ENCODE data around the gene SCRN2.

Gene SCRN2

GRCh38 chr17:47813512-47814031 lies 27.5 kb downstream of the SCRN2 start:
- H3K4me3 ChIP-seq (ENCODE audit: low read length): no peak overlapping the region
- TF ChIP-seq CTCF (conservative IDR thresholded peaks at IDR 0.05; ENCODE audit: low read depth, low read length): no peak
- DNase-seq (ENCODE audit: low read depth): no peak

- no peak overlapping the region for H3K4me3 ChIP-seq (ENCODE audit: low read length)
- no peak for TF ChIP-seq CTCF (conservative IDR thresholded peaks at IDR 0.05; ENCODE audit: low read depth, low read length)
- DNase-seq (ENCODE audit: low read depth): no peak
These were observed 28.0 kb downstream of the SCRN2 start for GRCh38 chr17:47813077-47813476.

GRCh38 chr17:47812146-47812920 lies 28.7 kb downstream of the SCRN2 start:
- H3K4me3 ChIP-seq (ENCODE audit: low read length): no peak overlapping the region
- no peak for TF ChIP-seq CTCF (conservative IDR thresholded peaks at IDR 0.05; ENCODE audit: low read depth, low read length)
- no peak for DNase-seq (ENCODE audit: low read depth)

GRCh38 chr17:47811709-47812108 lies 29.4 kb downstream of the SCRN2 start:
- no peak overlapping the region for H3K4me3 ChIP-seq (ENCODE audit: low read length)

GRCh38 chr17:47810901-47811635 lies 30.0 kb downstream of the SCRN2 start:
- TF ChIP-seq CTCF (conservative IDR thresholded peaks at IDR 0.05; ENCODE audit: low read depth, low read length): no peak
- DNase-seq (ENCODE audit: low read depth): no peak
- no peak overlapping the region for H3K4me3 ChIP-seq (ENCODE audit: low read length)

More at GRCh38 chr17:47811709-47812108, 29.4 kb downstream of the SCRN2 start:
- TF ChIP-seq CTCF (conservative IDR thresholded peaks at IDR 0.05; ENCODE audit: low read depth, low read length): no peak
- DNase-seq (ENCODE audit: low read depth): no peak

GRCh38 chr17:47810200-47810821 lies 30.8 kb downstream of the SCRN2 start:
- no peak overlapping the region for H3K4me3 ChIP-seq (ENCODE audit: low read length)
- DNase-seq (ENCODE audit: low read depth): peak; percentile 80
- TF ChIP-seq CTCF (conservative IDR thresholded peaks at IDR 0.05; ENCODE audit: low read depth, low read length): no peak

Measured in retinal pigment epithelial cell (primary cell).